H9 (cell line): ENCODE measurements around the gene PRKAR2B. TPM values are rescaled to one million over a fixed set of nuclear protein-coding genes. Genes with fewer than 3 reads are reported as not detected.

Experiments used
- DNase-seq: peaks from one replicate; pipeline ENCODE4 v3.0.0-alpha.2; 2017
- H2AFZ ChIP-seq: one replicate; pipeline ENCODE4 v1.6.1; 2013; ENCODE audit warnings: mild to moderate bottlenecking, low read length, control low read depth, moderate library complexity
- H2AK5ac ChIP-seq: 2 replicates; pipeline ENCODE4 v1.6.1; 2013; ENCODE audit warnings: low read length, control low read depth, mixed read lengths; ENCODE audit not compliant: insufficient read length
- H2BK120ac ChIP-seq: one replicate; pipeline ENCODE4 v1.6.1; 2013; ENCODE audit warnings: low read depth, mild to moderate bottlenecking, low read length, control low read depth, inconsistent platforms; ENCODE audit not compliant: poor library complexity, severe bottlenecking
- H2BK12ac ChIP-seq: 2 replicates; pipeline ENCODE4 v1.6.1; 2013; ENCODE audit warnings: low read length, control low read depth, mixed read lengths, low read depth; ENCODE audit not compliant: insufficient read length
- H2BK15ac ChIP-seq: 2 replicates; pipeline ENCODE4 v1.6.1; 2013; ENCODE audit warnings: low read depth, low read length, control low read depth
- H2BK20ac ChIP-seq: one replicate; pipeline ENCODE4 v1.6.1; 2013; ENCODE audit warnings: low read depth, mild to moderate bottlenecking, low read length, control low read depth, inconsistent platforms; ENCODE audit not compliant: poor library complexity, severe bottlenecking
- H2BK5ac ChIP-seq: 2 replicates; pipeline ENCODE4 v1.6.1; 2013; ENCODE audit warnings: low read length, control low read depth, mixed read lengths; ENCODE audit not compliant: insufficient read length
- H3K14ac ChIP-seq: 2 replicates; pipeline ENCODE4 v1.6.1; 2013; ENCODE audit warnings: low read length, control low read depth; ENCODE audit not compliant: insufficient read depth
- H3K18ac ChIP-seq: 2 replicates; pipeline ENCODE4 v1.6.1; 2013; ENCODE audit warnings: low read depth, mild to moderate bottlenecking, mixed read lengths, low read length, control low read depth; ENCODE audit not compliant: insufficient read length
- H3K23ac ChIP-seq: 2 replicates; pipeline ENCODE4 v1.6.1; 2013; ENCODE audit warnings: low read length, control low read depth, mixed read lengths, low read depth; ENCODE audit not compliant: insufficient read length
- H3K23me2 ChIP-seq: 2 replicates; pipeline ENCODE4 v1.6.1; 2013; ENCODE audit warnings: low read depth, mild to moderate bottlenecking, mixed read lengths, low read length, control low read depth; ENCODE audit not compliant: insufficient read length, poor library complexity, severe bottlenecking
- H3K27ac ChIP-seq: 2 replicates; pipeline ENCODE4 v1.5.1; 2013; ENCODE audit warnings: low read length, control low read depth, mixed read lengths, low read depth; ENCODE audit not compliant: insufficient read length
- H3K27me3 ChIP-seq: 2 replicates; pipeline ENCODE4 v1.6.1; 2013; ENCODE audit warnings: low read length, control low read depth, inconsistent platforms; ENCODE audit not compliant: insufficient read depth
- H3K4ac ChIP-seq: 2 replicates; pipeline ENCODE4 v1.6.1; 2013; ENCODE audit warnings: low read depth, mild to moderate bottlenecking, control low read depth, inconsistent platforms, low read length, moderate library complexity
- H3K4me1 ChIP-seq: 2 replicates; pipeline ENCODE4 v1.6.1; 2013; ENCODE audit warnings: low read length, control low read depth, inconsistent platforms; ENCODE audit not compliant: insufficient read depth
- H3K4me2 ChIP-seq: 2 replicates; pipeline ENCODE4 v1.6.1; 2013; ENCODE audit warnings: low read length, control low read depth, mixed read lengths; ENCODE audit not compliant: insufficient read length, insufficient read depth
- H3K56ac ChIP-seq: 2 replicates; pipeline ENCODE4 v1.6.1; 2013; ENCODE audit warnings: low read depth, mild to moderate bottlenecking, mixed read lengths, low read length, control low read depth; ENCODE audit not compliant: insufficient read length
- H3K79me1 ChIP-seq: 2 replicates; pipeline ENCODE4 v1.6.1; 2013; ENCODE audit warnings: low read depth, mild to moderate bottlenecking, moderate library complexity, low read length, control low read depth, inconsistent platforms; ENCODE audit not compliant: insufficient read depth, poor library complexity, severe bottlenecking
- H3K79me2 ChIP-seq: 2 replicates; pipeline ENCODE4 v1.6.1; 2013; ENCODE audit warnings: low read length, control low read depth, inconsistent platforms; ENCODE audit not compliant: insufficient read depth
- H3K9ac ChIP-seq: 2 replicates; pipeline ENCODE4 v1.6.1; 2013; ENCODE audit warnings: low read length, control low read depth, mixed read lengths; ENCODE audit not compliant: insufficient read length; ENCODE audit errors: extremely low read depth
- H3K9me3 ChIP-seq: one replicate; pipeline ENCODE4 v1.6.1; 2013; ENCODE audit warnings: low read depth, low read length, inconsistent platforms; ENCODE audit not compliant: control insufficient read depth
- H3T11ph ChIP-seq: one replicate; pipeline ENCODE4 v1.6.1; 2013; ENCODE audit warnings: mild to moderate bottlenecking, low read length, control low read depth, inconsistent platforms
- H4K20me1 ChIP-seq: one replicate; pipeline ENCODE4 v1.6.1; 2013; ENCODE audit not compliant: control insufficient read depth, insufficient read length, insufficient read depth
- H4K5ac ChIP-seq: 2 replicates; pipeline ENCODE4 v1.6.1; 2013; ENCODE audit warnings: low read depth, mild to moderate bottlenecking, mixed read lengths, low read length, control low read depth; ENCODE audit not compliant: insufficient read length
- H4K8ac ChIP-seq: replicated peaks from 2 replicates; pipeline ENCODE4 v1.6.1; 2013; ENCODE audit warnings: low read length, control low read depth, mixed read lengths, low read depth; ENCODE audit not compliant: insufficient read length
- H4K91ac ChIP-seq: 2 replicates; pipeline ENCODE4 v1.6.1; 2013; ENCODE audit warnings: low read depth, mild to moderate bottlenecking, moderate library complexity, mixed read lengths, low read length, control low read depth; ENCODE audit not compliant: insufficient read length
- H3K27ac Mint-ChIP-seq, 3 experiments: 2 replicates in 2 of 3; 3 replicates in 1 of 3; pipeline ENCODE4 v1.8.0; 2020 to 2021; ENCODE audit warnings: mixed read lengths in 3 of 3, mild to moderate bottlenecking in 1 of 3, moderate library complexity in 1 of 3
- H3K27me3 Mint-ChIP-seq: 2 replicates; pipeline ENCODE4 v1.8.0; 2021; ENCODE audit warnings: low read depth, mild to moderate bottlenecking, moderate library complexity, mixed read lengths
- H3K36me3 Mint-ChIP-seq, 3 experiments: 2 replicates in 2 of 3; 3 replicates in 1 of 3; pipeline ENCODE4 v1.8.0; 2020 to 2021; ENCODE audit warnings: low read depth in 3 of 3, mixed read lengths in 3 of 3; ENCODE audit not compliant: insufficient read depth in 1 of 3
- H3K4me1 Mint-ChIP-seq, 2 experiments: 2 replicates each; pipeline ENCODE4 v1.8.0; 2020; ENCODE audit warnings: mixed read lengths in 2 of 2
- H3K4me3 Mint-ChIP-seq, 2 experiments: 2 replicates in 1 of 2; 3 replicates in 1 of 2; pipeline ENCODE4 v1.8.0; 2020 to 2021; ENCODE audit warnings: mild to moderate bottlenecking in 2 of 2, mixed read lengths in 2 of 2, moderate library complexity in 1 of 2
- H3K9me3 Mint-ChIP-seq, 2 experiments: 2 replicates in 1 of 2; 3 replicates in 1 of 2; pipeline ENCODE4 v1.8.0; 2020; ENCODE audit warnings: mild to moderate bottlenecking in 2 of 2, mixed read lengths in 2 of 2, moderate library complexity in 1 of 2
- CTCF ChIP-seq: fragments of 200-600 bp; sonication (generic); conservative IDR thresholded peaks from 3 replicates; pipeline ENCODE4 v1.8.0; 2021; ENCODE audit warnings: antibody characterized with exemption, mild to moderate bottlenecking
- WGBS: extraction: QIAGEN DNeasy Blood & Tissue Kit; methylation state at CpG from one replicate; pipeline ENCODE4 v1.1.7; 2013; ENCODE audit warnings: missing lambda C conversion rate, low lambda C conversion rate, mixed read lengths; ENCODE audit not compliant: insufficient read length; ENCODE audit errors: extremely low coverage; 5-methylcytosine and 5-hydroxymethylcytosine counted together
- total RNA-seq: library from RNA; stranded (reverse); gene quantifications from 2 replicates; pipeline ENCODE4 v1.2.1, GENCODE V29; 2021

PRKAR2B gene
- total RNA-seq, 1 experiment from 2014 or later, result 16.6 TPM

DNA sequence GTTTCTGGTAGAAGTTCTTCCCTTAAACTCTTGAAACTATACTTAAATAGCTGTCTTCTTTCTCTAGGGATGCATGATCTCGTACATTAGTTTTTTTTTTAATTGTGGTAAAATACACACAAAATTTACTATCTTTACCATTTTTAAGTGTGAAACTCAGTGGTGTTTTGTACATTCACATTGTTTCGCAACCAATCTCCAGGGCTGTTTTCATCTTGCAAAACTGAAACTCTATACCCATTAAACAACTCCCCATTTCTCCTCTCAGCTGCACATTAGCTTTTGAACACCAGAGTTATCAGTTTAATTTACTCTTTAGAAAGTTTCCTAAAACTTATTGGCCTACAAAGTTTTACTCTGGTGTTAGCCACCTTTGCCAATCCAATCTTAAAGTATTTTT is 45.5 kb upstream of the PRKAR2B start:
- H3K4me2 ChIP-seq, result no peak overlapping the region
- H3K4me1 ChIP-seq, result no peaks in the 10 kb centered on the region
- H3K79me1 ChIP-seq, result no peaks in the 10 kb centered on the region
- Mint-ChIP-seq H3K4me3 (no peak overlapping the region), H3K9me3 (no peaks in the 10 kb centered on the region), H3K27me3 (peaks cover 2% of the 10 kb centered on the region), H3K27ac (no peak overlapping the region), H3K4me1 (no peaks in the 10 kb centered on the region), H3K36me3 (no peaks in the 10 kb centered on the region; a peak in 2 of 7 replicates)
- H3K23me2 ChIP-seq, result no peaks in the 10 kb centered on the region
- H4K91ac ChIP-seq, result no peak overlapping the region
- H3K18ac ChIP-seq, result no peak overlapping the region
- no peak overlapping the region for H3K4ac ChIP-seq
- H4K8ac ChIP-seq, result no peak overlapping the region
- DNase-seq, result no peak
- H3T11ph ChIP-seq, result no peak overlapping the region
- H2BK15ac ChIP-seq, result no peak overlapping the region
- no peak overlapping the region for H4K5ac ChIP-seq
- H3K56ac ChIP-seq, result no peak overlapping the region
- no peak overlapping the region for H2BK20ac ChIP-seq
- no peaks in the 10 kb centered on the region for H4K20me1 ChIP-seq
- no peak overlapping the region for H3K9ac ChIP-seq
- H3K27ac ChIP-seq, result no peak overlapping the region
- no peak overlapping the region for H2AK5ac ChIP-seq
- H3K14ac ChIP-seq, result no peak overlapping the region
- H3K27me3 ChIP-seq, result no peaks in the 10 kb centered on the region
- H3K23ac ChIP-seq, result no peak overlapping the region
- H3K9me3 ChIP-seq, result no peaks in the 10 kb centered on the region
- no peak overlapping the region for H2BK120ac ChIP-seq
- no peak overlapping the region for H2BK5ac ChIP-seq
- TF ChIP-seq CTCF, result no peak
- no peak overlapping the region for H2AFZ ChIP-seq
- H3K79me2 ChIP-seq, result no peaks in the 10 kb centered on the region
- no peak overlapping the region for H2BK12ac ChIP-seq
- WGBS, result no CpG with 5 or more reads among the region's 2 CpGs
